Measurements from ENCODE around the gene ZNF709.

- TF ChIP-seq CTCF (conservative IDR thresholded peaks at IDR 0.05; ENCODE audit: low read length) (no peak), EZH2phosphoT487 (IDR thresholded peaks at IDR 0.05; ENCODE audit: borderline replicate concordance, low read depth, low read length) (no peak)
Measured at GRCh38 chr19:12527034-12527836, 42.6 kb upstream of the ZNF709 start.

Data from OCI-LY7 (cell line).